H1 (cell line): ENCODE measurements around the gene RSRC2. TPM values are rescaled to one million over a fixed set of nuclear protein-coding genes. Genes with fewer than 3 reads are reported as not detected.

Source experiments
- ATF2 ChIP-seq: IDR thresholded peaks from 2 replicates; pipeline ENCODE4 v1.6.1; 2012; ENCODE audit warnings: low read length, inconsistent platforms
- CEBPB ChIP-seq: IDR thresholded peaks from 2 replicates; pipeline ENCODE4 v1.6.1; 2012; ENCODE audit warnings: low read depth, low read length
- CHD2 ChIP-seq: IDR thresholded peaks from 2 replicates; pipeline ENCODE4 v1.6.1; 2012; ENCODE audit warnings: low read length, improper control_type of control experiment
- EGR1 ChIP-seq: IDR thresholded peaks from 2 replicates; pipeline ENCODE4 v1.6.1; 2011; ENCODE audit warnings: low read depth, low read length, borderline replicate concordance
- KDM1A ChIP-seq: fragments of 200-600, 300-600 bp; sonication (generic); IDR thresholded peaks from 2 replicates; pipeline ENCODE4 v1.7.1; 2016; ENCODE audit warnings: mild to moderate bottlenecking, low read length, borderline replicate concordance
- KDM4A ChIP-seq: IDR thresholded peaks from one replicate; pipeline ENCODE4 v1.7.1; 2012; ENCODE audit warnings: low read depth, mild to moderate bottlenecking, moderate library complexity, low read length, inconsistent platforms; ENCODE audit not compliant: severe bottlenecking
- SIN3A ChIP-seq, 2 experiments: IDR thresholded peaks in 1 of 2; conservative IDR thresholded peaks in 1 of 2; 2 replicates each; pipeline ENCODE4 v1.6.1; 2011 to 2012; ENCODE audit warnings: low read length in 2 of 2, improper control_type of control experiment in 1 of 2, low read depth in 1 of 2, mild to moderate bottlenecking in 1 of 2
- SP1 ChIP-seq: IDR thresholded peaks from 2 replicates; pipeline ENCODE4 v1.6.1; 2011; ENCODE audit warnings: low read depth, low read length
- TCF12 ChIP-seq: IDR thresholded peaks from 2 replicates; pipeline ENCODE4 v1.6.1; 2011; ENCODE audit warnings: low read depth, mild to moderate bottlenecking, low read length
- polyA plus RNA-seq, 7 experiments: library from polyadenylated mRNA; depleted of rRNA in 3 of 7; stranded (reverse) in 5 of 7; unstranded in 2 of 7; fragments of >200 nt in 5 of 7; fragments of 200-250 nt in 2 of 7; gene quantifications; 1 replicate in 5 of 7; 2 replicates in 1 of 7; 4 replicates in 1 of 7; pipeline versions ENCODE4 v1.2.1 to v1.2.3, GENCODE V29; 2011 to 2013; ENCODE audit warnings: missing spikeins in 2 of 7, mixed read lengths in 2 of 7
- total RNA-seq: library from RNA; stranded (reverse); fragmentation: NEBNext Ultra II Directional; extraction: Animal tissue kit (Norgen Biotek cat#: 25700); gene quantifications from 2 replicates; pipeline ENCODE4 v1.2.1, GENCODE V29; 2021

The RSRC2 gene
- total and polyA plus RNA-seq, 2 of the 8 experiments (the other 6 are each of a cell fraction or from before 2014, with no cell fraction given), result 15.9 to 71.4 TPM

- TF ChIP-seq ATF2 (0 out of 2 replicates have a peak, but pooled peaks have one; percentile 55), EGR1 (peak; percentile 78), KDM4A (peak; percentile 34), CHD2 (peak; percentile 69; the same call in 1 of the 2 replicates), KDM1A (no peak), SP1 (peak; percentile 78), SIN3A (conservative IDR thresholded peaks at IDR 0.05 in 1 of 2, IDR thresholded peaks at IDR 0.05 in 1 of 2; ENCODE audit: low read depth in 1 of 2, low read length in 2 of 2) (peak; percentile 65 to 79; a peak in 3 of 4 replicates), TCF12 (0 out of 2 replicates have a peak, but pooled peaks have one; percentile 15), CEBPB (peak; percentile 67)
- TF ChIP-seq, all 59 proteins: peak for 28
Observed at GRCh38 chr12:122526683-122527477, at the start of gene RSRC2, which contains the start of gene KNTC1 (continued).
